Glomerular endothelial cell (primary cell): ENCODE results near the gene DPYD. TPM values are rescaled to one million over a fixed set of nuclear protein-coding genes. Genes with fewer than 3 reads are reported as not detected.

Experiments used
- DNase-seq: peaks from one replicate; pipeline ENCODE4 v3.0.0-alpha.2; 2011; ENCODE audit warnings: low read depth, low spot score; ENCODE audit errors: extremely low read depth
- total RNA-seq: library from RNA; depleted of rRNA; stranded (reverse); fragments of >200 nt; gene quantifications from 2 replicates; pipeline ENCODE4 v1.2.3, GENCODE V29; 2015

The DPYD gene
- total RNA-seq, 1 donor from 2014 or later = 6.4 TPM

DNA sequence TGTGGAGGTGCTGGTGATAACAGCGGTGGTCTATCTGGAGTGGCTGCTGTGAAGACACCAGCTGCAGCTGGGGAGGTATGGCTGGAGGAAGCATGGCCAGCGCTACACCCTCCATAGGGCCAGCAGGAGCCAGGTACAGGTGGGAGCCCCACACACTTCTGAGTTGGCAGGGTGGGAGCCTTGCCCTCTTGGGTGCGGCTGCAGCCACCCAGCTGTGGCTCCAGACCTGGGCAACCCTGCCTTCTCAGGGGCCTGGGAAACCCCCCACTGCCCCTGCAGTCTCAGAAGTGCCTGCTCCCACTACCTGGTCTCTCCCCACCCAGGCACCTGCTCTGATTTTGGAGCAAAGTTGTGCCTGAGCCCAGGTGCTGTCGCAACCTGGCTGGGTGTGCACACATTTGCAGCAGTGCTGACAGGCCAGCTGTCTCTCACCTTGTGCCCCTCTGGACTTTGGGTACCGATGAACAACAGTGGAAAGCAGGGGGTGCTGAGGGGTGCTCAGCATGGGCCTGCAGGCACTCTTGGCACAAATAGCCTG lies 76.2 kb downstream of the DPYD start:
- no peak for DNase-seq

DNA sequence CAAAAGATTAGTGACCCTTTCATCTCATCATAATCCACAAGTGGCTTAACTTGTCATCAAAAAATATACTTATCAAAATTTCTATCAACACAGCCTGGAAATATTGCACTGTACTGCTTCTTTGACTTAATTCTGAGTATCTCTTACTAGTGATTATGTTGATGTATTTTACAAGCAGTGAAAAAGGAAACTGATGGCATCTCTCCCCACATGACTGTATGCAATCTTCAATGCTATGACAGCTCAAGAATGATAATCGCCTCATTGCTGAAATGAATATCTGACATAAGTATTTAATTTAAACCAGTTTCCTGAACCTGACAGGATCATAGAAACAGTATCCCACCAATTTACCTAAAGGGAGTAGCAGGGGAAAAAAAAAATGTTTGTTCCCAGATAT lies 79.5 kb downstream of the DPYD start:
- no peak for DNase-seq

DNA sequence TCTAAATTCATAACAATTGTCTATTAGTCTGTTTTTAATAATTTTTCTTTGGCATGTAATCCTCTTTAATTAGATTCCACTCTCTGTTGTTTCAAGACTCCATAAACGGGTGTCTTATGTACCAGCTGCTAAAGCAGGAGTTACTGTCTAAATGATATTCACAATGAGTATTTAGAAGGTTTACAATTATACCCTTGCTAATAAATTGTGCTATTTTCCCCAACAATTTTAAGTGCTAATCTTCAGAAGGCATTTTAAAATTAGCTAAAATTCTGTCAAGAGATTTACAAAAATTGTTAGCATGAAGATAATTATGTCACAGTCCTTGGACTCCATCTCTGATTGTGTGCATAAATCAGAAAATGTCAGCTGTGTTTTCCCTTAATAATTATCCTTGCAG lies 83.7 kb downstream of the DPYD start:
- no peak for DNase-seq

DNA sequence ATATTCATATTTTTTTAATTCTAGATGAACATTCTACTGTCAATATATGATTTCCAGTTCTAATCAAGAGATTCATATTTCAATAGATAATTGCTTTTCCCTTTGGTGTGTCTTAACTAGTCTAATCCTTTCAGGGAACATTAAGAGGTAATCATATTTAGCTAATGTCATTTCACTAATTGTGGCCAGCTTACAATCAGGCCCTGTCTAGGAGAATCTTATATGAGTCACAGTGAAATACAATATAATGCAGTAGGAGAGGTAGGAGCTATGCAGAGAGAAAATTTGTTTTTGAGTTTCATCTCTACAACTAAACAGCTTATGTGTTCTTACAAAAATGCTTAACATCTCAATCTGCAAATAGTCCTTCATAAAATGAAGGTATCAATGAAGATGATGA lies 85.9 kb downstream of the DPYD start:
- no peak for DNase-seq

DNA sequence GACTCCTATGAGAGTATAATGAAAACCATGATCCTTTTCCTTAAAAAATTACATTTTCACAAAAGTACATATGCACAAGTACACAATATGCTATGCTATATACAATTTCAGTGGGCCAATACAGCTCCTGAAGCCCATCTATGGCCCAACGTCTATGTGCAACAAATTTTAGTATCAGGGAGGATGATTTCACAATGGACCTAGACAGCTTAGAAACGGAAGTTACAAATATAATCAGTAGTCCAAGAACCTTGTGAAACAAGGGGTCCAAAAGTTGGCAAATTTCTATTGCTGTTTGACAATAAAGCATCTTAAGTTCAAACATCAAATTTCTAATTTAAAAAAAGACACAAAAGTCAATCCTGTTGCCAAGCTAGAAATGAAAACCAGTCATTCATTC lies 87.0 kb downstream of the DPYD start:
- no peak for DNase-seq

DNA sequence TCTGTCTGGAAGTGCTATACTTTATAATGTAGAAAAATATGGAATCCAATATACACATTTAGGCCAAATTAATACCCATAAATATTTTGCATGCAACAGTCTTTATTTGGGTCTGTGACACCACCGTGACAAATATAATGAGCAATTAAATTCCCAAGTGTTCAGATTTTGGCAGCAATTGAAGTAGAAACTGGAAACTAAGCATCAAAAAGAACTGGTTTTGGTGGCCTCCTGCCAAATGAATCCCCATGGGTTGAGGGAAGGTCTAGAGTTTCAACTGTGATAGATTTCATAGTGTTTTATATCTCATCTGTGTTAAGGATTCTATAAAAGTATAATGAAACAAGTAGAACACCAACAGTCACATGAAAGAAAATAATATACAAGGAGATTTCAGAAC lies 88.4 kb downstream of the DPYD start:
- no peak for DNase-seq

DNA sequence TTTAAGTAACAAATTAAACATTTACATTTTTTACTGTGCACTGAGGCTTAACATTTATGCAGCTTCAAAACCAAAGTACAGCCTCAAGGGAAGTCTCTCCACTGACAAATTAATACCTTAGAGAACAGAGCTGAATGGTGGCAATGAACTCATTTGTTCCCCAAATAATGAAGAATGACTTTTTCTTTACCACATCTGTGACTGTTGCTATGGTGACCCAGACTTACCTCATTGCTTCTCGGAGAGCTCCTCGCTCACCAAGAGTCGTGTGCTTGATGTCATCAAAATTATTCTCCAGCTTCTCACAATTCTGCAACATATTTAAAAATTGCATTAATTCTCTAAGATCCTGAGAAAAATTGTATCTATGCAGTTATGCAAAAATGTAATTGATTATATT lies 92.9 kb downstream of the DPYD start:
- DNase-seq = no peak

DNA sequence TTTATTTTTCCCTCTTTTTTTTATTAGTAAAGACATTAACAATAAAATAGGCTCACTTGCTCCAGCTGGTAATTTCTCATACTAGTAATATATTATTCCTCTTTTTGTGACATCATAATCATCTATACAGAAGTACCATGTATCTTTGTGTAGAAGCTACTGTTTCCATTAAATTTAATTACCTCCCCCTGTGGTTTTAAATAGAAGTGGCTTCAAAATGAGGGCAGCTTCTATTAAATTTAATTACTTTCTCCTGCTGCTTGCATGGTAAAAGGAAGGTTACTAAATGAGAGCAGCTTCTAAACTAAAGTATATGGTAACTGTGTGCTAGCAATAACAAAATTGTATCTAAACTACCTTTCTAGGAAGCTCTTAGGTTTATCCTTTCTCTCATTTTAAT lies 94.0 kb downstream of the DPYD start:
- DNase-seq = no peak

DNA sequence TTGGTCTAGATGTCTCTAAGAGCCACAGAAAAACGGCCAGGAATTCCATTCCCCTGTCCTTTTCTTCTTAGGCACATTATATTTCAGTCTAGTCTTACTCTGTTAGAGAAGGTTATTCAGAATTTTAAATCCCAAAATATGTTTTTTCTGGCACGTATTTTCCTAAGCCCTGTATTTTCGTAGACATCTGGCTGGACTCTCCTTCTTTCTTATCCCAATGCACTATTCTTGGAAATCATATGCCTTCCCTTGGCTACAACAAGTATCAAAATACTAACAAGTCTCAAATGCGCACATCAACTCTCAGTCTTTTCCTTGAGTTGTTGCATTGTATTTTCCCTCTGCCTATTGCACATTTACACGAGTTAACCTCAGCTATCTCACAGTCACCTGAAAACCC lies 96.2 kb downstream of the DPYD start:
- no peak for DNase-seq

DNA sequence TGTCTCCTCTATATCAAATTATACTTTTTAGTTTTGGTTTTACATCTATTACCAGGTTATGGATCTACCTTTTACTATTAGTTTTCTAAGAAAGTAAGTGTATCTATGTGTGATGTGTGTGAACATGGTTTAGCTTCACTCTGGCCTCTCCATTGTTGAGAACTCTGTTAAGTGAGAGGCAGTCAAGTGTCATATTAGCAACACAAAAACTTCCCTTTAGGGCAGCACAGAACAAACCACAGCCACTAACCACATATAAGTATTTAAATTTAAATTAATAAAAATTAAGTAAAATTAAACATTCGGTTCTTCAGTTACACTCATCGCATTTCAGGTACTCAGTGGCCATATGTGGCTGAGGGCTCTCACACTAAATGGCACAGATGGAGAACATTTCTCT lies 96.6 kb downstream of the DPYD start:
- no peak for DNase-seq

DNA sequence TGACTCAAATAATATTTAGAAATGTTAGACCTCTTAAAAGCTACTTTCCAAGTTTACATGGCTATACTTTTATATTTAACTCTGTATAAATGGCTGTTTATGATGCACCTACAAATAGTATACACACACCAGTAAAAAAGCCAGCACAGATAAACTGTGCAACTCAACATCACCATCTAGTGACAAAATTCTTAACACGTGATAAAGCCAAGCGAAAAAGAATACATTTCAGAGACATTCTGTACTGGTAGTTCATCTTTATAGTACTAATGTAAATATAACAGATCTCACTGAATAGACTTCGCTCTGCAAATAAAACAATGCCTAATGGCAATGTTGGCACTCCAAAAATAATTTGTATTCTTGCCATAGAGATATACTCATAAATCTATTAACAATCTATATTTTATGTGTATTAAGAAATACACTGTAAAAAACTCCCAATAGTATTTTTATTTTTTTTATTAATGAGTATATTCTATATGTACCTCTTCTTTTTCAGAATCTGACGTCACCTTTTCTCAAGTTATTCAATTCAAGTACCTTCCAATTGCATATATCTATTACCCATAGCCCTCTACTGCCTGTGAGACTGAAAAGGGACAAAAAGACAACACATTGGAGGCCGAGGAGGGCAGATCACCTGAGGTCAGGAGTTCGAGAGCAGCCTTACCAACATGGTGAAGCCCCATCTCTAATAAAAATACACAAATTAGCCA lies 100.2 kb downstream of the DPYD start:
- peak; percentile 27 for DNase-seq

DNA sequence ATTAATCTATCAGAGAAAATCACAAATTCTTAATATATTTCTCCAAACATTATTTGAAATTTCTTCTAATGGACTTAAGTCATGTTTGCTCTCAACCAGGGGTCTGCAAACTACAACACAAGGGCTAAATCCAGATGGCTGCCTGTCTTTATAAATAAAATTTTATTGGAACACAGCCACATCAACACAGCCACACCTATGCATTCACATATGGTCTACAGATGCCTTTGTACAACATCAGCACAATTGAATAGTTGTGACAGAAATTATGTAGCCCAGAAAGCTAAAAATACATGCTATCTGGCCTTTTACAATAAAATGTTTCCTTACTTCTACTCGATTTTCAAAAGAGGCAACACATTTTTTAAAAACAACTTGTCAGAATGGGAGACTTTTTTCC lies 103.9 kb downstream of the DPYD start:
- no peak for DNase-seq

DNA sequence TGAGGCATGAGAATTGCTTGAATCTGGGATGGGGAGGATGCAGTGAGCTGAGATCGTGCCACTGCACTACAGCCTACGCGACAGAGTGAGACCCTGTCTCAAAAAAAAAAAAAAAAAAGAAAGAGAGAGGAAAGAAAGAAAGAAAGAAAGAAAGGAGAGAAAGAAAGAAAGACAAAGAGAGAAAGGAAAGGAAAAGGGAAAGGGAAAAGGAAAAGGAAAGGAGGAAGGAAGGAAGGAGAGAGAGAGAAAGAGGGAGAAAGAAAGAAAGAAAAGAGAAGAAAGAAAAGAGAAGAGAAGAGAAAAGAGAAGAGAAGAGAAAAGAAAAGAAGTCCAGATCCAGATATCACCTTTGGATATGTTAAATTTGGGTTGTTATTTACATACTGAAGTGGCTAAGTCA lies 106.0 kb downstream of the DPYD start:
- no peak for DNase-seq

DNA sequence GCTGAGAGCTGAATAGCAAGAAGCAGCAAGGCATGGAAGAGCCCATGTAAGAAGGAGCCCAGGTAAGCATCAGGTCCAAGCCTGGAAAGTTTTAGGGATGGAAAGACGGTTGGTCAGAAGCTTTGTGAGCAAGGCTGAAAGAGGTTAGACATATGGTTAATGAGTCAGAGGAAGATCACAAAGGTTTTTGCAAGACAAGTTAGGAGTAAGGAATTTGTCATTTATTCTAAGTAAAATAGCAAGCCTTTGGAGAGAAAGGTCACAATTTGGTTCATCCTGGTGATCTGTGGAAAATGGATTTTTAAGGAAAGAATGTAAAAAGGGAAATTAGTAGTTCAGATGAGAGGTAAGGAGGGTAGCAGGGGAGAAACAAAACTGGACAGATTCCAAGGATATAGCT lies 106.7 kb downstream of the DPYD start:
- no peak for DNase-seq

DNA sequence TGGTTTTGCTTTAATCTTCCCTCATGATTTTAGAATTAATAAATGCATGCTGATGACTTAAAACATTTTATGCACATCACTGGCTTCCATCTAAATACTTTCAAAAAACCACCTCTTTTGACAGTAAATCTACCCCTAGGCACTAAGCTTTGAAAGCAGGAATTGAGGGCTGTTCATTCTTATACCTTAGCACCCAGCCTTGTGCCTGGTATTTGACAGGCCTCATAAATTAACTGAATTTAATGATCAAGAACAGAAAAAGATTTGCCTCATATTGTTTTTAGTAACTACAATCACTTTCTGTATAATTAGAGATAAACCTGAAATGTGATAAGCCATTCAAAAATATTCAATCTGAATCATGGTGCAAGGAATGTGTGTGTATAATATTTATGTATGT lies 108.8 kb downstream of the DPYD start:
- no peak for DNase-seq

DNA sequence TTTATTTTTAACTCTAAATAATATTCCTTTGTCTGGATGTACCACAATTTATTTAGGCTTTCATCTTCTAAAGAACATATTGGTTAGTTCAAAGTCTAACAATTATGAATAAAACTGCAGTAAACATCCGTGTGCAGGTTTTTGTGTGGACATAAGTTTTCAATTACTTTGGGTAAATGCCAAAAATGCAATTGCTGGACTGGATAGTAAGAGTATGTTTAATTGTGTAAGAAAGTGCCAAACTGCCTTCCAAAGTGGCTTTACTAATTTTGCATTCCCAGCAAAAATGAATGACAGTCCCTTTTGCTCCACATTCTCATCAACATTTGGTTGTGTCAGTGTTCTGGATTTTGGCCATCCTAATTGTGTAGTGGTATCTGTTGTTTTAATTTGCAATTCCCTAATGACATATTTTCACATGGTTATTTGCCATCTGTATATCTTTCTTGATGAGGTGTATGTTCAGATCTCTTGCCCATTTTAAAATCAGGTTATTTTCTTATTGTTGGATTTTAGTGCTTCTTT lies 113.8 kb downstream of the DPYD start:
- DNase-seq = no peak

DNA sequence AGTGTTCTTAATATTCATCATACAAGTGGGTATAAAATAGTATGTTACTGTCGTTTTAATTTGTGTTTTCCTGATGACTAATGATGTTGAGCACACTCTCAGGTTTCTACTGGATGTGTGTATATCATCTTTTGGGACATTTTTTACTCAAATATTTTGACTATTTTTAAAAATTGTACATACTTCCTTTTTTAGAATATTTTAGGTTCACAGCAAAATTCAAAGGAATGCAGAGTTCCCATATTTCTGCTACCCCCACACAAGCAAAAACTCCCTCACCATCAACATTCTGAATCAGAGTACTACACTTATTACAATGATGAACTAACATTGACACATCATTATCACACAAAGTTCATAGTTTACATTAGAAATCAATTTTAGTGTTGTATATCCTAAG lies 114.5 kb downstream of the DPYD start:
- no peak for DNase-seq

DNA sequence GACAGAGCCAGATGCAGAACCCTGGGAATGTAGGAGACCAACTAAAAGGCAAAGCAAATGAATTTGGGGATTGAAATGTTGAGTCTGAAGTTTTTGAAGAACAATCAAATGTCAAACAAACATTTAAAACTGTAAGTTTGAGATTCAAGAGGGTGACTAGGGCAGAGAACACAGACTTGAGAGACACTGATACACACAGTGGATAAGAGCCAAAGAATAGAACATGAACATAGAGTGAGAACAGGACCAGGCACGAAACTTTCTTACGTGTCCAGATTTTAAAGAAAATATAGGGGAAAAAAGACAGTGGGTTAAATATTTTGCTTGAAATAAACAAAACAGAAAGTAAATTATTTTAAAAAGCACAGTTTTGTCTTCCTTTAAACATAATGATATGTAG lies 115.7 kb downstream of the DPYD start:
- DNase-seq = no peak

DNA sequence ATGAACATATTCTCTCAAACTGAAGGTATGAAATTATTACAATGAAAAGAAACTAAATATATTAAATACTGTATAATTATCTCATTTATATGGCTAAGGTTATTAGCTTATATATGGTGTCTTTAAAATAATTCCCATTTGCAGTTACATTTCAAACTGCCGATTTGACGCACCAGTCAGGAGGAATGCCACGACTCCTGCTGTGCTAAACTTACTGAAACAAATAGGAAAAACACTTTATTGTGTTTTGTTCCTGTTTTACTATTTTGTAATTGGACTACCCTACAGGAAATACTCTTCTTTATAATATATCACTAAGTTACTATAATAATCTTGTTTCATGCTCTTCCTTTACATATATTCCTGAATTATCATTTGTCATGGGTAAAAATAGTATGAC lies 117.8 kb downstream of the DPYD start:
- no peak for DNase-seq

DNA sequence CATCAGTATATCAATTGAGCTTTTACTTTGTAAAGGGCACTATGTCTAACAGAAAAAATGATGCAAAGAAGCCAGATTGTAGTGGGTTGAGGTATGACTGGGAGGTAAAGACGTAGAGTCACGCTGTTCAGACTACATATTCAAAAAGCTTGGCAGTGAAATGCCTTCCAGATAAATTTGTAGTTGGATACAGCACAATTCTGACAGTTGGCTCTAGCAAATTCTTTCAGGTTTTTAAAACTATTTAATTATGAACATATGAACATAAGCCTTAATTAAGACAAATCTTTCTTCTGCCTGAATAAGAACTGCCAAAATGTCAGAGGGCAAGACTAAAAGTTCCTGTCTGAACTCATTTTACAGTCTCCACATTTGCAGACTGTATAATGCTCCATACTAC lies 118.8 kb downstream of the DPYD start:
- DNase-seq = no peak

DNA sequence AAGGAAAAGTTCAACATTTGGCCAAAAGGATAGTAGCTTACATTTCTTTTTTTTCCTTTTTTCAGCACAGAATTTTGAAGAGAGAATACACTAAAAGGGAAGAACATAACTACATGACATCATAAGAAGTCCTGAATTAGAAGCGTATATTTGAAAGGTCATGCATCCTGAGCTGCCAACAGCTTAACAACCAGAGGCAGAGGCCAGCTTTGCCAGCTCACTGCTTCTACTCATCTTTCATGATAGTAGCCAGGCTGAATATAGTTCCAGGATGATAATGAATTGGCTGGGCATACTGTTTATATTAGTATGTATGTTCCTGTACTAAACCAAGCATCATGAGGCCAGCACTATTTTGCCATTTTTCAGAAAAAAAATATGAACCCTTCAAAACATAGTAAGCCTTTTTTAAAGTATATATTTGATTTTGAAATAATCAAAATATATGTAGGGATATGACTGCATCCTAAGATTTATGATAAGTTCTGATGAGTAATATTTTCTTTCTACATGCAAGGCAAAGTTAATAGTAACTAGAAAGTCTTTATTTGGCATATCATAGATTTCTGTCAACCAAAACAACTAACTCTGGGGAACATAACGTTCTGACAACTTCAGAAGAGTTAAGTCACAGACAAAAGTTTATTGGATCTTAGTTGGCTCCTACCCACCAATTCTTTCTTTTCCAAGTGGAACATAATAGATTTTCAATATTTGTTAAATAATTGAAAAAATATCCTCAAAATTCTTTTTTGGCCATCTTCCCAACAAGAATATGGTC lies 123.2 kb downstream of the DPYD start:
- peak; percentile 14 for DNase-seq

DNA sequence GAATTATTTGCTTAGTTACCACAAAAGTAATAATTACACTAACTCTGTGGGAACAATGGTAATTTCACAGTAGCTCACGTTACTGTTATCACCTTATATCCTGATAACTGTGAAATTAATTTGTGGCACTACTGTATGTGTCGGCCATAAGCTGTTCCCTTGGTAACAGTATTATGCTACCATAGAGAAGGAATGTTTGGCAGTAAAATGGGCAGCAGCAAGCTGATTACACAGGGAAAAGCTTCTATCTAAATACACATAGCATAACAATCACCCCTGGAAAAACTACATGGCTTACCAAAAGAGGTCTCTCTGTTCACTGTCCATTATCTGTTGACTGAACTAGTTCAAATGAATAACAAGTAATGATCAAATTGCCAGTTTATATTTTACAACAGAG lies 124.1 kb downstream of the DPYD start:
- peak; percentile 63 for DNase-seq
